ENCODE data around the gene PTPN1. TPM values are rescaled to one million over a fixed set of nuclear protein-coding genes. Genes with fewer than 3 reads are reported as not detected.

Gene PTPN1
- polyA plus RNA-seq, 1 donor (not counting 4 experiments of a cell fraction or from before 2014, with no cell fraction given): 61.6 TPM

DNA sequence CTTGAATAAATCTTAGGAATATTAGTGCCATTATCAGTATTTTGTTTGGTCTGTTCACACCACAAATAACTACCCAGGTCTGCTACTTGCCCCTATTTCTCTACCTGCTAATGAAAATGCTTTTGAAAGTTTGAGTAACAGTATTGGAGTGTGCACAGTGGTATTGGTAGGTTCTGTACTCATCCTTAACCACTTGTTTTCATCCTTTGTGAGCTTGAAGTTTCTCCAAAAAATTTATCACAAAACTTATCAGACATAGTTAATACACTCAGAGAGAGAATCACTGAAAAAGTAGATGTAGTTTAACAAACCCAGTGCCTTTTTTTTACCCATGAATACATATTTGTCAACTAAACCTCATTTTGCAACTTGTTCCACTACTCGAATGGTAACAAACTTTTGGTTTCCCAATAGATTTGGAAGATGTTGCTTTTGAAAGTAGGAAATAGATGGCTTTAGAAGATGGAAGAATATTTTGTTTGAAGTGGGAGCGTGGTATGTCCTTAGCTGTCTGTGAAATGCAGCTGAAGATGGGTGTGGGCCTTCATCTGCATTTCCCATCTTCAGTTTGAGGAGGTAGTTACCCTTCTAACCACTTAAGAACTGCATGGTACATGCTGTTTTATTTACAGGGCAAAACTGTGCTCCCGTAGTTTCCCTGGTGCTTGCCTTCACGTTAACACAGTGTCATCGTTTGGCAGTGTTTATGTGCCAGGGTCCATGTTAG, 9.0 kb downstream of the PTPN1 start:
- Histone ChIP-seq H3K27me3 (ENCODE audit: control insufficient read depth, extremely low read depth, insufficient read depth, low read length) (no peaks in the 10 kb centered on the region), H3K9me1 (ENCODE audit: control insufficient read depth, extremely low read depth, insufficient read depth, low read length) (peaks cover 10% of the 10 kb centered on the region), H2AFZ (ENCODE audit: control insufficient read depth, low read length) (no peak overlapping the region), H4K20me1 (ENCODE audit: control insufficient read depth, extremely low read depth, insufficient read depth, low read length) (peaks cover 3% of the 10 kb centered on the region), H3K9ac (ENCODE audit: control insufficient read depth, extremely low read depth, insufficient read depth, low read length) (no peak overlapping the region), H3K79me2 (ENCODE audit: control insufficient read depth, insufficient read depth, low read length) (peaks cover 94% of the 10 kb centered on the region), H3K4me1 (ENCODE audit: control insufficient read depth, extremely low read depth, insufficient read depth, low read length) (peaks cover 80% of the 10 kb centered on the region), H3K4me3 (ENCODE audit: control insufficient read depth in 2 of 3, extremely low read depth in 1 of 3, insufficient read depth in 2 of 3, low read depth in 1 of 3, low read length in 3 of 3) (no peak overlapping the region), H3K36me3 (ENCODE audit: control insufficient read depth in 2 of 2, extremely low read depth in 1 of 2, insufficient read depth in 2 of 2, low read length in 2 of 2) (peaks cover 4 to 7% of the 10 kb centered on the region in 2 experiments), H3K4me2 (ENCODE audit: control insufficient read depth, extremely low read depth, insufficient read depth, low read depth, low read length) (peak overlapping the region; percentile 74), H3K9me3 (ENCODE audit: control insufficient read depth, low read depth, low read length) (no peaks in the 10 kb centered on the region), H3K27ac (ENCODE audit: control insufficient read depth, insufficient read depth, low read length) (peak overlapping the region; percentile 79)
- no peak for DNase-seq (ENCODE audit: low read depth, low spot score)
- TF ChIP-seq EZH2 (IDR thresholded peaks at IDR 0.05; ENCODE audit: low read length): no peak
- TF ChIP-seq, protein P1, sequence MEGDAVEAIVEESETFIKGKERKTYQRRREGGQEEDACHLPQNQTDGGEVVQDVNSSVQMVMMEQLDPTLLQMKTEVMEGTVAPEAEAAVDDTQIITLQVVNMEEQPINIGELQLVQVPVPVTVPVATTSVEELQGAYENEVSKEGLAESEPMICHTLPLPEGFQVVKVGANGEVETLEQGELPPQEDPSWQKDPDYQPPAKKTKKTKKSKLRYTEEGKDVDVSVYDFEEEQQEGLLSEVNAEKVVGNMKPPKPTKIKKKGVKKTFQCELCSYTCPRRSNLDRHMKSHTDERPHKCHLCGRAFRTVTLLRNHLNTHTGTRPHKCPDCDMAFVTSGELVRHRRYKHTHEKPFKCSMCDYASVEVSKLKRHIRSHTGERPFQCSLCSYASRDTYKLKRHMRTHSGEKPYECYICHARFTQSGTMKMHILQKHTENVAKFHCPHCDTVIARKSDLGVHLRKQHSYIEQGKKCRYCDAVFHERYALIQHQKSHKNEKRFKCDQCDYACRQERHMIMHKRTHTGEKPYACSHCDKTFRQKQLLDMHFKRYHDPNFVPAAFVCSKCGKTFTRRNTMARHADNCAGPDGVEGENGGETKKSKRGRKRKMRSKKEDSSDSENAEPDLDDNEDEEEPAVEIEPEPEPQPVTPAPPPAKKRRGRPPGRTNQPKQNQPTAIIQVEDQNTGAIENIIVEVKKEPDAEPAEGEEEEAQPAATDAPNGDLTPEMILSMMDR (optimal IDR thresholded peaks at IDR 0.05 in 1 of 3, IDR thresholded peaks at IDR 0.05 in 1 of 3, conservative IDR thresholded peaks at IDR 0.05 in 1 of 3; ENCODE audit: extremely low read depth in 1 of 3, insufficient read depth in 2 of 3, low read length in 3 of 3): no peak
- dilution Hi-C loops (cut with MboI; ENCODE audit: extremely low pct_ligation_motif_present, low sequenced_read_pairs): no loop called here
- FAIRE-seq: no peak

DNA sequence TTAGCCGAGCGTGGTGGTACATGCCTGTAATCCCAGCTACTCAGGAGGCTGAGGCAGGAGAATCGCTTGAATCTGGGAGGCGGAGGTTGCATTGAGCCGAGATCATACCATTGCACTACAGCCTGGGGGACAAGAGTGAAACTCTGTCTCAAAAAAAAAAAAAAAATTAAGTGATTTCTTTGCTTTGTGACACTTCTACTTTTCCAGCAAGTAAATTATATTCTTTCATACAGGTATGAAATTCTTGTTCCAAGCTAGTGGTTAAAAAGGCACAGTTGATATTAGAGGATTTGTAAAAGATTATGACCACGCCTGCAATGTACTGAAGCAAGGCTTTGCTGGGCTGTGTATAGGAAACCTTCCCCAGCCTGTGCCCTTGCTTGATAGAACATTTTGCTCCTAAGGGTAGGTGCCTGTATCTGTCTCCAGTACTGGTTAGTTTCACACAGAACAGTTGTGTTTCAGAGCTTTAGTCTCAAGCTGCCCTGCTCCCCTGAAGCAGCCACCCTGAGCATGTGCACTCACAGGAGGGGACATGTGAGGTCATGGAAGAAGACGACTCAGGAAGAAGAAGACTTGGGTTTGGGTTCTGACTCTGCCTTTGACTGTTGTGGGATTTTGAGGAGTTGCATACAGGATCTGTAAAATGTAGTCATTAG, 10.2 kb downstream of the PTPN1 start:
- dilution Hi-C loops (cut with MboI; ENCODE audit: extremely low pct_ligation_motif_present, low sequenced_read_pairs): no loop called here
- FAIRE-seq: no peak
- H2AFZ ChIP-seq (ENCODE audit: control insufficient read depth, low read length): no peak overlapping the region
- peaks cover 68% of the 10 kb centered on the region for H3K4me1 ChIP-seq (ENCODE audit: control insufficient read depth, extremely low read depth, insufficient read depth, low read length)
- peaks cover 4 to 11% of the 10 kb centered on the region in 2 experiments for H3K36me3 ChIP-seq (ENCODE audit: control insufficient read depth in 2 of 2, extremely low read depth in 1 of 2, insufficient read depth in 2 of 2, low read length in 2 of 2)
- H3K4me3 ChIP-seq (ENCODE audit: control insufficient read depth in 2 of 3, extremely low read depth in 1 of 3, insufficient read depth in 2 of 3, low read depth in 1 of 3, low read length in 3 of 3): no peak overlapping the region
- peaks cover 3% of the 10 kb centered on the region for H4K20me1 ChIP-seq (ENCODE audit: control insufficient read depth, extremely low read depth, insufficient read depth, low read length)
- no peak for TF ChIP-seq EZH2 (IDR thresholded peaks at IDR 0.05; ENCODE audit: low read length)
- TF ChIP-seq, protein P1 (optimal IDR thresholded peaks at IDR 0.05 in 1 of 3, IDR thresholded peaks at IDR 0.05 in 1 of 3, conservative IDR thresholded peaks at IDR 0.05 in 1 of 3; ENCODE audit: extremely low read depth in 1 of 3, insufficient read depth in 2 of 3, low read length in 3 of 3): no peak
- peak overlapping the region; percentile 26 for H3K9ac ChIP-seq (ENCODE audit: control insufficient read depth, extremely low read depth, insufficient read depth, low read length)
- DNase-seq (ENCODE audit: low read depth, low spot score): no peak
- peak overlapping the region; percentile 35 for H3K4me2 ChIP-seq (ENCODE audit: control insufficient read depth, extremely low read depth, insufficient read depth, low read depth, low read length)
- peaks cover 92% of the 10 kb centered on the region for H3K79me2 ChIP-seq (ENCODE audit: control insufficient read depth, insufficient read depth, low read length)
- no peaks in the 10 kb centered on the region for H3K27me3 ChIP-seq (ENCODE audit: control insufficient read depth, extremely low read depth, insufficient read depth, low read length)
- H3K27ac ChIP-seq (ENCODE audit: control insufficient read depth, insufficient read depth, low read length): peak overlapping the region; percentile 3
- no peaks in the 10 kb centered on the region for H3K9me3 ChIP-seq (ENCODE audit: control insufficient read depth, low read depth, low read length)
- H3K9me1 ChIP-seq (ENCODE audit: control insufficient read depth, extremely low read depth, insufficient read depth, low read length): peaks cover 12% of the 10 kb centered on the region

Measured in keratinocyte (primary cell).